K562 (cell line): ENCODE measurements around the gene LCN12. TPM values are rescaled to one million over a fixed set of nuclear protein-coding genes. Genes with fewer than 3 reads are reported as not detected.
A peak's percentile ranks its signal among the peaks of the same experiment; 100 is the strongest.

Experiments used
- ATAC-seq: fragments of 200-7000 bp; cut with Tn5 transposase; 3 replicates; pipeline ENCODE4 v1.9.1; 2020; ENCODE audit warnings: moderate library complexity
- BruUV-seq: library from RNA; stranded (reverse); fragments of 400-500 nt; replicated peaks from 2 replicates; lab custom pipeline; 2021; lab: Mats Ljungman, UMichigan
- CTCF ChIA-PET: fragments of 300-600 bp; formaldehyde crosslinking; extraction: SDS; loops from one replicate; lab custom pipeline; 2021; ENCODE audit warnings: low intra/inter-chr PET ratio; lab: Yijun Ruan, JAX
- POLR2A ChIA-PET: fragments of 300-600, 350-650 bp; sonication (Branson Sonifier 250); formaldehyde crosslinking; extraction: SDS; loops from one replicate; lab custom pipeline; 2021; ENCODE audit warnings: antibody characterized with exemption, inconsistent platforms; lab: Yijun Ruan, JAX
- DNase-seq, 4 experiments: peaks; one replicate each; pipeline versions ENCODE4 v3.0.0 to v3.0.0-alpha.2; 2011 to 2018; ENCODE audit warnings: low spot score in 3 of 4, mixed read lengths in 3 of 4; ENCODE audit errors: extremely low read depth in 1 of 4
- FAIRE-seq: peaks from 2 replicates; lab custom pipeline; 2011; peaks lifted over from hg19 to GRCh38; lab: Jason Lieb, UNC
- H2AFZ ChIP-seq: 2 replicates; pipeline ENCODE4 v1.6.0; 2011; ENCODE audit warnings: low read depth, low read length, control low read depth, inconsistent platforms
- H3K27ac ChIP-seq: fragments of 200-600 bp; 3 replicates; pipeline ENCODE4 v1.8.0; 2011; ENCODE audit warnings: low read depth, mild to moderate bottlenecking, control low read depth, inconsistent platforms, low read length, moderate library complexity, mixed read lengths; ENCODE audit errors: extremely low read depth
- H3K27me3 ChIP-seq, 2 experiments: fragments of 300-600 bp in 1 of 2; 2 replicates in 1 of 2; 3 replicates in 1 of 2; pipeline versions ENCODE4 v1.6.0 to v1.8.0; 2011; ENCODE audit warnings: inconsistent platforms in 2 of 2, low read length in 2 of 2, mild to moderate bottlenecking in 1 of 2, mixed read lengths in 1 of 2, moderate library complexity in 1 of 2; ENCODE audit not compliant: control insufficient read depth in 2 of 2, insufficient read depth in 2 of 2
- H3K36me3 ChIP-seq: fragments of 300-600 bp; 3 replicates; pipeline ENCODE4 v1.8.0; 2011; ENCODE audit warnings: mild to moderate bottlenecking, low read length, inconsistent platforms; ENCODE audit not compliant: control insufficient read depth, insufficient read depth
- H3K4me1 ChIP-seq, 2 experiments: fragments of 200-600 bp in 1 of 2; replicated peaks in 1 of 2; 2 replicates in 1 of 2; 3 replicates in 1 of 2; pipeline versions ENCODE4 v1.5.1 to v1.8.0; 2011; ENCODE audit warnings: inconsistent platforms in 2 of 2, low read length in 2 of 2, mild to moderate bottlenecking in 1 of 2, mixed read lengths in 1 of 2, moderate library complexity in 1 of 2; ENCODE audit not compliant: control insufficient read depth in 2 of 2, insufficient read depth in 2 of 2
- H3K4me2 ChIP-seq: 2 replicates; pipeline ENCODE4 v1.6.1; 2011; ENCODE audit warnings: low read length, control low read depth, inconsistent platforms, mixed read lengths; ENCODE audit not compliant: insufficient read depth
- H3K4me3 ChIP-seq: fragments of 200-600 bp; sonication (generic), shearing (Covaris generic); 2 replicates; pipeline ENCODE4 v1.5.1; 2016; ENCODE audit warnings: control low read depth, inconsistent platforms
- H3K79me2 ChIP-seq: fragments of 200-600 bp; 3 replicates; pipeline ENCODE4 v1.8.0; 2011; ENCODE audit warnings: low read length, inconsistent platforms; ENCODE audit not compliant: control insufficient read depth, insufficient read depth
- H3K9ac ChIP-seq, 2 experiments: 2 replicates each; pipeline versions ENCODE4 v1.6.0 to v1.6.1; 2011; ENCODE audit warnings: low read depth in 2 of 2, low read length in 2 of 2, control low read depth in 1 of 2, inconsistent platforms in 1 of 2, mild to moderate bottlenecking in 1 of 2, mixed read lengths in 1 of 2; ENCODE audit not compliant: insufficient read depth in 1 of 2
- H3K9me1 ChIP-seq: one replicate; pipeline ENCODE4 v1.6.0; 2011; ENCODE audit warnings: inconsistent platforms, mild to moderate bottlenecking, low read length, moderate library complexity; ENCODE audit not compliant: control insufficient read depth, insufficient read depth
- H3K9me3 ChIP-seq: replicated peaks from 2 replicates; pipeline ENCODE4 v1.5.1; 2011; ENCODE audit warnings: low read depth, low read length, inconsistent platforms; ENCODE audit not compliant: control insufficient read depth, insufficient read depth
- H4K20me1 ChIP-seq: replicated peaks from 2 replicates; pipeline ENCODE4 v1.6.1; 2011; ENCODE audit warnings: low read length, inconsistent platforms, mixed read lengths; ENCODE audit not compliant: control insufficient read depth, insufficient read depth
- KAT8 ChIP-seq: fragments of 450-650 bp; IDR thresholded peaks from 2 replicates; pipeline ENCODE4 v1.6.1; 2016; ENCODE audit warnings: low read depth, mild to moderate bottlenecking
- ZNF24 ChIP-seq: fragments of 450-650 bp; IDR thresholded peaks from 2 replicates; pipeline ENCODE4 v1.6.1; 2016
- WGBS: fragments of 100-300 bp; shearing (Covaris generic); methylation state at CpG from one replicate; pipeline ENCODE4 v1.1.6; 2016; ENCODE audit warnings: low coverage, mixed read lengths; ENCODE audit not compliant: insufficient coverage; ENCODE audit errors: missing lambda C conversion rate; 5-methylcytosine and 5-hydroxymethylcytosine counted together
- in situ Hi-C: fragments of 300-500 bp; cut with MboI; formaldehyde crosslinking; loops from 4 replicates; pipeline ENCODE4 v1.15.0; 2018; ENCODE audit warnings: inconsistent platforms, mixed read lengths
- intact Hi-C: fragments of 100-400 bp; cut with micrococcal nuclease; formaldehyde crosslinking; loops from 2 replicates; pipeline ENCODE4 v1.14.2; 2022
- polyA plus RNA-seq, 8 experiments: library from polyadenylated mRNA; depleted of rRNA in 4 of 8; stranded (reverse) in 5 of 8; unstranded in 3 of 8; fragments of >200 nt; fragmentation: Nextera tagmentation in 2 of 8; fragmentation: Illumina TruSeq in 1 of 8; extraction: Ambion mirVana in 2 of 8; extraction: Trizol in 1 of 8; gene quantifications; 2 replicates each; pipeline versions ENCODE4 v1.2.1 to v1.2.3, GENCODE V29; 2011 to 2014; ENCODE audit warnings: inconsistent platforms in 1 of 8, missing spikeins in 1 of 8
- total RNA-seq, 7 experiments: library from RNA; depleted of rRNA in 6 of 7; stranded (reverse); fragments of >200 nt in 6 of 7; fragmentation: Illumina TruSeq in 2 of 7; extraction: Trizol in 2 of 7; gene quantifications; 2 replicates each; pipeline versions ENCODE4 v1.2.1 to v1.2.3, GENCODE V29; 2011 to 2021; ENCODE audit warnings: low replicate concordance in 1 of 7
- TF ChIP-seq, protein P1 (sequence below): fragments of 450-650 bp; formaldehyde crosslinking; IDR thresholded peaks from 2 replicates; pipeline ENCODE4 v1.4.0; 2020; ENCODE audit warnings: mild to moderate bottlenecking, mixed read lengths

Gene LCN12
- total and polyA plus RNA-seq, 9 of the 15 experiments (the other 6 are each of a cell fraction or from before 2014, with no cell fraction given): 0.05 TPM; not detected in 8

DNA sequence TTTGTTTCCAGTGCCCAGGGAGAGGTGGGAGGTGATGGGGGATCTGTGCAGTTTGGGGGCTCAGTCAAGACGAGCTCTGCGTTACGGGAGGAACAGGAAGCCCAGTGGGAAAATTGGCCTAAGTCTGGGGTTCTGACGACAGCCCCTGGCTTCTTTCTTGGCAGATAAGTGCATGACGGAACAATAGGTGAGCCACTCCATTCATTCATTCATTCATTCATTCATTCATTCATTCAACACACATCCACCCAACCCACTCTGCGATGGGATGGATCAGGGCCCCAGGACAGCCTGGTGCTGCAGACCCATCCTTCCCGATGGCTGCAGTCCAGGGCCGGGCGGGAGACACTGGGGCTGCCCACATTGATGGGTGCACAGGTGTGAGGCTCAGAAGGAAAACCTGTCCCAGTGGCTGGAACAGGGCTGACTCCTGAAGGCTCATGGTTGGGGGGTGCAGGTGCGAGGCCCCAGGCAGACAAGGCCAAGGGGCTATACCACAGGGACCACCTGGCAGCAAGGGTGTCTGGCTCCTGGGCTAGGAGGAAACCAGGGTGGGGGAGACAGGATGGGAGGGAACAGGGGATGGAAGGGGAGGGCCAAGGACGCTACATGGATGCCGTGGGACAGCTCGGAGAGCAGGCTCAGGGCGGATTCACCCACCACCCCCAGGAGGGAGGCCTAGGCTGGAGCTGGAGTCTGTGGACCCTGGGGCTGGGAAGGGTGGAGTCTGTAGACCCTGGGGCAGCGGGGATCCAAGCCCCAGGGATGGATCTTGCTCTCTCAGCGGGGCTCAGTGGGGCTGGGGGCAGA is 28.8 kb downstream of the LCN12 start:
- Histone ChIP-seq H3K9me1 (no peaks in the 10 kb centered on the region), H2AFZ (no peak overlapping the region), H3K27me3 (no peaks in the 10 kb centered on the region), H3K9ac (peak overlapping the region in 1 of 2 experiments; percentile 85; a peak in 2 of 4 replicates), H4K20me1 (no peaks in the 10 kb centered on the region), H3K27ac (no peak overlapping the region), H3K4me3 (no peak overlapping the region), H3K9me3 (no peaks in the 10 kb centered on the region)
- no peak for FAIRE-seq
- DNase-seq: no peak
- 63% methylated on average over 14 of the region's 16 CpGs for WGBS
- in situ Hi-C loops: no loop called here
- TF ChIP-seq ZNF24 (peak; percentile 98), KAT8 (no peak)
- TF ChIP-seq, all 486 proteins: peak for 1
- POLR2A ChIA-PET: interaction anchor here (0.5 to 0.9 kb wide), 3 partner anchors 12 to 646 kb away, joined by 3 to 5 read pairs (median 3); no protein-coding TSS in a partner anchor
- ATAC-seq: no peak
- CTCF ChIA-PET: no interaction called here
- H3K4me1 ChIP-seq: peaks cover 9 to 92% of the 10 kb centered on the region in 2 experiments; a peak in 4 of 5 replicates
- H3K36me3 ChIP-seq: no peaks in the 10 kb centered on the region
- no peak overlapping the region for H3K4me2 ChIP-seq
- no TSS peak for BruUV-seq
- no peaks in the 10 kb centered on the region for H3K79me2 ChIP-seq
- intact Hi-C loops: no loop called here

DNA sequence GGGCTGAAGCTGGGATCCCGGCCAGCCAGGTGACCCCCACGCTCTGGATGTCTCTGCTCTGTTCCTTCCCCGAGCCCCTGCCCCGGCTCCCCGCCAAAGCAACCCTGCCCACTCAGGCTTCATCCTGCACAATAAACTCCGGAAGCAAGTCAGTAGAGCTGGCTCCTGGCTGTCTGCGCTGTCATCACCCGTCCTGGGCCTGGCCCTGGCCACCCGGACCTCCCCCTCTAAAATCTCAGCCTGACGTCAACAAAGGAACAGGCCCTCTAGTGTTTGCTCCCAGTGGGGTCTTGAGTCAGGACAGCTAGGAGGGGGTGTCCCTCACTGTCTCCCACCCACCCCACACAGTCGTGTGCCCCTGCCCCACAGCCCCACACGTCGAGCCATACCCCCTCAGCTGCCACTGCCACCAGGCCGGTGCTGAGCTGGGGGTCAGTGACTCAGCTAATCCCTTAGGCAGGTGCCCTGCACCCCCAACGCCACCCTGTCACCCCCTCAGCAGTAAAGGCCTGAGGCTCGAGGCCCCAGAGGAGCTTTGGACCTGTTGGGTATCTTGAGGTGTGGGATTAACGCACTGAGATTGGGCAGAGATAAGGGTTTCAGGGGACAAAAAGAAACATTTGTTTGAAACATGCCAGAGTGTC is 29.6 kb downstream of the LCN12 start:
- FAIRE-seq (no peak), DNase-seq (no peak), ATAC-seq (no peak)
- BruUV-seq: no TSS peak
- Histone ChIP-seq H3K4me2 (no peak overlapping the region), H3K9ac (peak overlapping the region in 1 of 2 experiments; percentile 7; a peak in 2 of 4 replicates), H4K20me1 (no peaks in the 10 kb centered on the region), H3K36me3 (no peaks in the 10 kb centered on the region), H3K4me3 (no peak overlapping the region), H3K4me1 (peaks cover 9 to 86% of the 10 kb centered on the region in 2 experiments; a peak in 4 of 5 replicates), H3K79me2 (no peaks in the 10 kb centered on the region), H3K27me3 (no peaks in the 10 kb centered on the region), H3K9me3 (no peaks in the 10 kb centered on the region), H3K9me1 (no peaks in the 10 kb centered on the region), H3K27ac (no peak overlapping the region), H2AFZ (no peak overlapping the region)
- in situ Hi-C loops (no loop called here), intact Hi-C loops (no loop called here)
- CTCF ChIA-PET: no interaction called here
- POLR2A ChIA-PET: interaction anchor here (0.5 to 0.9 kb wide), 2 partner anchors 11 to 37 kb away, joined by 3 to 5 read pairs; no protein-coding TSS in a partner anchor
- 20% methylated on average over 13 of the region's 17 CpGs for WGBS
- TF ChIP-seq, protein P1, sequence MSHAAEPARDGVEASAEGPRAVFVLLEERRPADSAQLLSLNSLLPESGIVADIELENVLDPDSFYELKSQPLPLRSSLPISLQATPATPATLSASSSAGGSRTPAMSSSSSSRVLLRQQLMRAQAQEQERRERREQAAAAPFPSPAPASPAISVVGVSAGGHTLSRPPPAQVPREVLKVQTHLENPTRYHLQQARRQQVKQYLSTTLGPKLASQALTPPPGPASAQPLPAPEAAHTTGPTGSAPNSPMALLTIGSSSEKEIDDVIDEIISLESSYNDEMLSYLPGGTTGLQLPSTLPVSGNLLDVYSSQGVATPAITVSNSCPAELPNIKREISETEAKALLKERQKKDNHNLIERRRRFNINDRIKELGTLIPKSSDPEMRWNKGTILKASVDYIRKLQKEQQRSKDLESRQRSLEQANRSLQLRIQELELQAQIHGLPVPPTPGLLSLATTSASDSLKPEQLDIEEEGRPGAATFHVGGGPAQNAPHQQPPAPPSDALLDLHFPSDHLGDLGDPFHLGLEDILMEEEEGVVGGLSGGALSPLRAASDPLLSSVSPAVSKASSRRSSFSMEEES (CRISPR knock-in tag): no peak
